Endothelial cell of umbilical vein (primary cell): ENCODE data around the gene MVB12B. TPM values are rescaled to one million over a fixed set of nuclear protein-coding genes. Genes with fewer than 3 reads are reported as not detected.

Source experiments
- BruUV-seq: library from RNA; stranded (reverse); fragments of 400-500 nt; replicated peaks from 2 replicates; lab custom pipeline; 2021; lab: Mats Ljungman, UMichigan
- CTCF ChIA-PET: fragments of 300-600, 350-600 bp; sonication (Branson Sonifier 250); formaldehyde crosslinking; loops from one replicate; lab custom pipeline; 2021; ENCODE audit warnings: antibody characterized with exemption, inconsistent platforms; lab: Charles Lee
- POLR2A ChIA-PET: fragments of 300-600, 350-600 bp; sonication (Branson Sonifier 250); formaldehyde crosslinking; loops from one replicate; lab custom pipeline; 2021; ENCODE audit warnings: antibody characterized with exemption, inconsistent platforms; lab: Charles Lee
- DNase-seq: peaks from one replicate; pipeline ENCODE4 v3.0.0-alpha.2; 2011; ENCODE audit warnings: low read depth, low spot score
- FAIRE-seq: peaks from 2 replicates; lab custom pipeline; 2011; peaks lifted over from hg19 to GRCh38; lab: Jason Lieb, UNC
- H2AFZ ChIP-seq: 2 replicates; pipeline ENCODE4 v1.6.0; 2012; ENCODE audit warnings: low read depth, low read length, control low read depth, inconsistent platforms
- H3K27ac ChIP-seq: 2 replicates; pipeline ENCODE4 v1.5.1; 2011; ENCODE audit warnings: low read depth, mild to moderate bottlenecking, control low read depth, low read length, moderate library complexity; ENCODE audit not compliant: insufficient read depth
- H3K27me3 ChIP-seq, 2 experiments: 2 replicates each; pipeline versions ENCODE4 v1.6.0 to v1.6.1; 2011; ENCODE audit warnings: low read length in 2 of 2, mixed read lengths in 1 of 2; ENCODE audit not compliant: control insufficient read depth in 2 of 2, insufficient read depth in 2 of 2
- H3K36me3 ChIP-seq, 2 experiments: 2 replicates in 1 of 2; 3 replicates in 1 of 2; pipeline ENCODE4 v1.5.1; 2011; ENCODE audit warnings: low read length in 2 of 2, mild to moderate bottlenecking in 1 of 2, moderate library complexity in 1 of 2; ENCODE audit not compliant: control insufficient read depth in 2 of 2, insufficient read depth in 2 of 2; ENCODE audit errors: extremely low read depth in 1 of 2
- H3K4me1 ChIP-seq: 3 replicates; pipeline ENCODE4 v1.5.1; 2011; ENCODE audit warnings: mild to moderate bottlenecking, low read length; ENCODE audit not compliant: control insufficient read depth, insufficient read depth; ENCODE audit errors: extremely low read depth
- H3K4me2 ChIP-seq: 2 replicates; pipeline ENCODE4 v1.6.1; 2011; ENCODE audit warnings: low read length, control low read depth, mixed read lengths; ENCODE audit not compliant: insufficient read depth
- H3K4me3 ChIP-seq, 3 experiments: fragments of 200-600 bp in 1 of 3; sonication (generic), shearing (Covaris generic) in 1 of 3; replicated peaks in 1 of 3; 2 replicates each; pipeline ENCODE4 v1.5.1; 2011 to 2016; ENCODE audit warnings: control low read depth in 3 of 3, low read length in 3 of 3, mild to moderate bottlenecking in 2 of 3, inconsistent platforms in 1 of 3, low read depth in 1 of 3, moderate library complexity in 1 of 3; ENCODE audit not compliant: insufficient read depth in 1 of 3
- H3K79me2 ChIP-seq: 2 replicates; pipeline ENCODE4 v1.6.0; 2012; ENCODE audit warnings: low read length, inconsistent platforms; ENCODE audit not compliant: control insufficient read depth, insufficient read depth
- H3K9ac ChIP-seq: replicated peaks from 2 replicates; pipeline ENCODE3; 2011; ENCODE audit warnings: low read length, control low read depth; ENCODE audit not compliant: insufficient read depth; ENCODE audit errors: extremely low read depth
- H3K9me1 ChIP-seq: replicated peaks from 3 replicates; pipeline ENCODE4 v1.6.0; 2011; ENCODE audit warnings: mild to moderate bottlenecking, low read length; ENCODE audit not compliant: control insufficient read depth, insufficient read depth; ENCODE audit errors: extremely low read depth
- H3K9me3 ChIP-seq: replicated peaks from 2 replicates; pipeline ENCODE4 v1.5.1; 2012; ENCODE audit warnings: low read length, inconsistent platforms; ENCODE audit not compliant: control insufficient read depth, insufficient read depth
- H4K20me1 ChIP-seq: replicated peaks from 2 replicates; pipeline ENCODE3; 2011; ENCODE audit warnings: mild to moderate bottlenecking, low read length; ENCODE audit not compliant: control insufficient read depth, insufficient read depth; ENCODE audit errors: extremely low read depth
- EZH2 ChIP-seq: IDR thresholded peaks from 2 replicates; pipeline ENCODE4 v1.6.1; 2012; ENCODE audit warnings: borderline replicate concordance, low read depth, mild to moderate bottlenecking, moderate library complexity, low read length, inconsistent platforms; ENCODE audit not compliant: severe bottlenecking
- FOS ChIP-seq: IDR thresholded peaks from 2 replicates; pipeline ENCODE4 v1.6.1; 2011; ENCODE audit warnings: mild to moderate bottlenecking, low read length, moderate library complexity, borderline replicate concordance; ENCODE audit not compliant: insufficient read depth
- GATA2 ChIP-seq: IDR thresholded peaks from 2 replicates; pipeline ENCODE4 v1.7.0; 2011; ENCODE audit warnings: low read depth, mild to moderate bottlenecking, moderate library complexity, mixed read lengths, low read length; ENCODE audit not compliant: insufficient read length, insufficient read depth
- JUN ChIP-seq: IDR thresholded peaks from 2 replicates; pipeline ENCODE4 v1.6.1; 2011; ENCODE audit warnings: borderline replicate concordance, low read depth; ENCODE audit not compliant: insufficient read length, insufficient read depth
- MYC ChIP-seq: IDR thresholded peaks from one replicate; pipeline ENCODE4 v1.6.1; 2011; ENCODE audit warnings: mild to moderate bottlenecking, low read depth, low read length
- POLR2A ChIP-seq: IDR thresholded peaks from 2 replicates; pipeline ENCODE4 v1.6.1; 2012; ENCODE audit warnings: low read depth, mild to moderate bottlenecking, control low read depth, low read length
- POLR2AphosphoS5 ChIP-seq: IDR thresholded peaks from 2 replicates; pipeline ENCODE4 v1.6.1; 2012; ENCODE audit warnings: low read depth, mild to moderate bottlenecking, control low read depth, low read length, moderate library complexity; ENCODE audit not compliant: insufficient read depth
- dilution Hi-C: fragments of 300-500 bp; cut with MboI; formaldehyde crosslinking; loops from one replicate; pipeline ENCODE4 v1.15.0; 2019; ENCODE audit warnings: low sequenced_read_pairs; ENCODE audit not compliant: extremely low pct_ligation_motif_present
- intact Hi-C: fragments of 100-400 bp; cut with micrococcal nuclease; formaldehyde crosslinking; loops from one replicate; pipeline ENCODE4 v1.10.0; 2022
- polyA plus RNA-seq, 4 experiments: library from polyadenylated mRNA; depleted of rRNA in 3 of 4; stranded (reverse) in 3 of 4; unstranded in 1 of 4; fragments of >200 nt; gene quantifications; 2 replicates each; pipeline versions ENCODE4 v1.2.1 to v1.2.3, GENCODE V29; 2011 to 2012; ENCODE audit warnings: missing spikeins in 1 of 4
- total RNA-seq: library from RNA; stranded (reverse); gene quantifications from 2 replicates; pipeline ENCODE4 v1.2.3, GENCODE V29; 2021
- TF ChIP-seq, protein P1 (sequence below), 2 donors: IDR thresholded peaks; 1 replicate in 1 of 2; 2 replicates in 1 of 2; pipeline ENCODE4 v1.5.1; 2011; ENCODE audit warnings: low read length in 2 of 2, mild to moderate bottlenecking in 2 of 2, moderate library complexity in 2 of 2, control low read depth in 1 of 2, inconsistent platforms in 1 of 2, low read depth in 1 of 2; ENCODE audit not compliant: insufficient read depth in 1 of 2; ENCODE audit errors: extremely low read depth in 1 of 2
- TF ChIP-seq, protein P2 (sequence below): IDR thresholded peaks from 2 replicates; pipeline ENCODE4 v1.6.1; 2011; ENCODE audit not compliant: insufficient read depth, insufficient read length

Gene MVB12B
- total and polyA plus RNA-seq, 2 donors (not counting 3 experiments of a cell fraction or from before 2014, with no cell fraction given) = 6.6 to 17.3 TPM

DNA sequence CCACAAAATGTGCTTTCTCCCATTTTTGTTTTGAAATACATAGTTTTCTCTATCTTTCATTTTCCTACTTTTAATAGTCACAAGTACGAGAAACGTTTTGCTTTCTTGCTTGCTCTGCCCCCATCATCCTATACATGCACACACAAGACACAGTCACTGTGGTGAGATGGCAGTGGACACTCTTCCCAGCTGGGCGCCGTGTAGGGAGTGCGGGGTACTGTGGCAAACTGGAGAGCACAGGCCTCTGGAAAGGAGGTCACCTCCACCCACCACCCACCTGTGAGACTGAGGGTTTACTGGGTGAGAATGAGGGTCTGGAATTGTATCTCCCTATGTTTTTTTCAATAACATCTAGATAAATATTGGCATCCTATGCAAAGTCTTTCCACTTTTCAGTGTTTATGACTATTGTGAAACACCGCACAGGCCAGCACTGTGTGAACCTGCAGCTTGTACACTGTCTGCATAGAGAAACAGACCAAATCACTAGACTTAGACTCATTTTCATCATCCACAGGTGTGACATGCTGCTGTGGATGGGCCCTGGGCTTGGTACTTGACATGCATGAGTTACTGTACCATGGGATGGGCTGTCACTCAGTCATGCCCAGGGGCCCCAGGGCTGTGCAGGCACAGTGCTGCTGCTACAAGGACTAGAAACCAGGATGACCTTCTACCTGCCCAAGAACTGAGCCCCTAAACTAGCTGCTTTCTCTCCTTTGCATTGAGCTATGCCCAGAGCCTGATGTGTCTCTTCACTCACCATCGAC is 169.0 kb downstream of the MVB12B start:
- BruUV-seq = no TSS peak
- no peaks in the 10 kb centered on the region for H4K20me1 ChIP-seq
- dilution Hi-C loops (no loop called here), intact Hi-C loops (loop anchor here (5.0 kb wide), 1 partner anchor 117 kb away; the partner anchor contains the start of gene LMX1B)
- H3K27ac ChIP-seq = no peak overlapping the region
- H2AFZ ChIP-seq = no peak overlapping the region
- peaks cover 0 to 2% of the 10 kb centered on the region in 2 experiments for H3K27me3 ChIP-seq
- ChIA-PET CTCF (interaction anchor here (1.4 kb wide), 1 partner anchor 97 kb away, joined by 5 read pairs; no protein-coding TSS in a partner anchor), POLR2A (no interaction called here)
- no peak overlapping the region for H3K4me2 ChIP-seq
- no peaks in the 10 kb centered on the region for H3K36me3 ChIP-seq
- no peak overlapping the region for H3K9ac ChIP-seq
- no peaks in the 10 kb centered on the region for H3K4me1 ChIP-seq
- H3K9me1 ChIP-seq = no peaks in the 10 kb centered on the region
- DNase-seq (no peak), FAIRE-seq (no peak)
- no peaks in the 10 kb centered on the region for H3K9me3 ChIP-seq
- H3K4me3 ChIP-seq = no peak overlapping the region
- TF ChIP-seq POLR2A (no peak), POLR2AphosphoS5 (no peak), EZH2 (no peak), FOS (no peak), MYC (no peak), JUN (no peak), GATA2 (no peak)
- TF ChIP-seq, protein P1, sequence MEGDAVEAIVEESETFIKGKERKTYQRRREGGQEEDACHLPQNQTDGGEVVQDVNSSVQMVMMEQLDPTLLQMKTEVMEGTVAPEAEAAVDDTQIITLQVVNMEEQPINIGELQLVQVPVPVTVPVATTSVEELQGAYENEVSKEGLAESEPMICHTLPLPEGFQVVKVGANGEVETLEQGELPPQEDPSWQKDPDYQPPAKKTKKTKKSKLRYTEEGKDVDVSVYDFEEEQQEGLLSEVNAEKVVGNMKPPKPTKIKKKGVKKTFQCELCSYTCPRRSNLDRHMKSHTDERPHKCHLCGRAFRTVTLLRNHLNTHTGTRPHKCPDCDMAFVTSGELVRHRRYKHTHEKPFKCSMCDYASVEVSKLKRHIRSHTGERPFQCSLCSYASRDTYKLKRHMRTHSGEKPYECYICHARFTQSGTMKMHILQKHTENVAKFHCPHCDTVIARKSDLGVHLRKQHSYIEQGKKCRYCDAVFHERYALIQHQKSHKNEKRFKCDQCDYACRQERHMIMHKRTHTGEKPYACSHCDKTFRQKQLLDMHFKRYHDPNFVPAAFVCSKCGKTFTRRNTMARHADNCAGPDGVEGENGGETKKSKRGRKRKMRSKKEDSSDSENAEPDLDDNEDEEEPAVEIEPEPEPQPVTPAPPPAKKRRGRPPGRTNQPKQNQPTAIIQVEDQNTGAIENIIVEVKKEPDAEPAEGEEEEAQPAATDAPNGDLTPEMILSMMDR (IDR thresholded peaks at IDR 0.05; ENCODE audit: extremely low read depth in 1 of 2, insufficient read depth in 1 of 2, low read depth in 1 of 2, low read length in 2 of 2) = no peak
- TF ChIP-seq, protein P2, sequence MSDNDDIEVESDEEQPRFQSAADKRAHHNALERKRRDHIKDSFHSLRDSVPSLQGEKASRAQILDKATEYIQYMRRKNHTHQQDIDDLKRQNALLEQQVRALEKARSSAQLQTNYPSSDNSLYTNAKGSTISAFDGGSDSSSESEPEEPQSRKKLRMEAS = no peak
- no peaks in the 10 kb centered on the region for H3K79me2 ChIP-seq
